Mesothelial cell of epicardium (in vitro differentiated cells): ENCODE data around the gene CCL14. TPM values are rescaled to one million over a fixed set of nuclear protein-coding genes. Genes with fewer than 3 reads are reported as not detected.
"Not testable (repeated sequence)": the region's sequence is repeated elsewhere in the genome, so short reads cannot be mapped to it uniquely, and the experiment has no call there.

Experiments used
- DNase-seq, 2 experiments: peaks; one replicate each; pipeline ENCODE4 v3.0.0; 2021; ENCODE audit warnings: low spot score in 2 of 2; ENCODE audit not compliant: unreplicated experiment in 2 of 2
- H3K27ac Mint-ChIP-seq: 2 replicates; pipeline ENCODE4 v1.8.0; 2021; ENCODE audit warnings: mixed read lengths
- H3K27me3 Mint-ChIP-seq: 2 replicates; pipeline ENCODE4 v1.8.0; 2021; ENCODE audit warnings: low read depth, mixed read lengths
- H3K36me3 Mint-ChIP-seq: 2 replicates; pipeline ENCODE4 v1.8.0; 2021; ENCODE audit warnings: mixed read lengths
- H3K4me1 Mint-ChIP-seq: 2 replicates; pipeline ENCODE4 v1.8.0; 2021; ENCODE audit warnings: mixed read lengths
- H3K4me3 Mint-ChIP-seq: 2 replicates; pipeline ENCODE4 v1.8.0; 2021; ENCODE audit warnings: mild to moderate bottlenecking, moderate library complexity, mixed read lengths
- H3K9me3 Mint-ChIP-seq: 2 replicates; pipeline ENCODE4 v1.8.0; 2021; ENCODE audit warnings: mixed read lengths
- total RNA-seq: library from RNA; stranded (reverse); gene quantifications from 3 replicates; pipeline ENCODE4 v1.2.1, GENCODE V29; 2021
- TF ChIP-seq, protein P1 (sequence below): fragments of 200-600 bp; sonication (generic); IDR thresholded peaks from one replicate; pipeline ENCODE4 v1.5.0; 2021; ENCODE audit warnings: antibody characterized with exemption; ENCODE audit not compliant: unreplicated experiment

The CCL14 gene
- total RNA-seq, 1 donor from 2014 or later, result not detected

GRCh38 chr17:35942588-35943186, 43.8 kb downstream of the CCL14 start:
- TF ChIP-seq, protein P1, sequence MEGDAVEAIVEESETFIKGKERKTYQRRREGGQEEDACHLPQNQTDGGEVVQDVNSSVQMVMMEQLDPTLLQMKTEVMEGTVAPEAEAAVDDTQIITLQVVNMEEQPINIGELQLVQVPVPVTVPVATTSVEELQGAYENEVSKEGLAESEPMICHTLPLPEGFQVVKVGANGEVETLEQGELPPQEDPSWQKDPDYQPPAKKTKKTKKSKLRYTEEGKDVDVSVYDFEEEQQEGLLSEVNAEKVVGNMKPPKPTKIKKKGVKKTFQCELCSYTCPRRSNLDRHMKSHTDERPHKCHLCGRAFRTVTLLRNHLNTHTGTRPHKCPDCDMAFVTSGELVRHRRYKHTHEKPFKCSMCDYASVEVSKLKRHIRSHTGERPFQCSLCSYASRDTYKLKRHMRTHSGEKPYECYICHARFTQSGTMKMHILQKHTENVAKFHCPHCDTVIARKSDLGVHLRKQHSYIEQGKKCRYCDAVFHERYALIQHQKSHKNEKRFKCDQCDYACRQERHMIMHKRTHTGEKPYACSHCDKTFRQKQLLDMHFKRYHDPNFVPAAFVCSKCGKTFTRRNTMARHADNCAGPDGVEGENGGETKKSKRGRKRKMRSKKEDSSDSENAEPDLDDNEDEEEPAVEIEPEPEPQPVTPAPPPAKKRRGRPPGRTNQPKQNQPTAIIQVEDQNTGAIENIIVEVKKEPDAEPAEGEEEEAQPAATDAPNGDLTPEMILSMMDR, result no peak
- Mint-ChIP-seq H3K9me3 (no peaks in the 10 kb centered on the region), H3K27me3 (no peaks in the 10 kb centered on the region), H3K4me3 (peak overlapping the region; percentile 39), H3K27ac (peak overlapping the region; percentile 21), H3K4me1 (peaks cover 17% of the 10 kb centered on the region), H3K36me3 (no peaks in the 10 kb centered on the region)
- peak in 1 of 2 experiments; percentile 55 for DNase-seq

DNA sequence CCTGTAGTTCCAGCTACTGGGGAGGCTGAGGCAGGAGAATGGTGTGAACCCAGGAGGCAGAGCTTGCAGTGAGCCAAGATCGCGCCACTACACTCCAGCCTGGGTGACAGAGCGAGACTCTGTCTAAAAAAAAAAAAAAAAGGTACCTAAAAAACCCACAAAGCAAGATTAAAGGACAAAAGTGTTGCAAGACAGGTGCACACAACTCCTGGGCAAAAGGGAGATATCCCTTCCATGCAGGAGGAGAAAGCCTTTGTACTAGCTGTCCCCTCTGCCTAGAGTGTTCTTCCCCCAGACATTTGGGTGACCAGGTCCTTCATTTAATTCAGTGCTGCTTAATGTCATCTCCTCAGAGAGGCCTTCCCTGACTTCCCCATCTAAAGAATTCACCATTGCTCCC, 48.0 kb downstream of the CCL14 start:
- not testable (repeated sequence) for H3K27ac Mint-ChIP-seq, H3K36me3 Mint-ChIP-seq, DNase-seq, H3K4me3 Mint-ChIP-seq, H3K27me3 Mint-ChIP-seq, H3K9me3 Mint-ChIP-seq
- H3K4me1 Mint-ChIP-seq, result peaks cover 14% of the 10 kb centered on the region

DNA sequence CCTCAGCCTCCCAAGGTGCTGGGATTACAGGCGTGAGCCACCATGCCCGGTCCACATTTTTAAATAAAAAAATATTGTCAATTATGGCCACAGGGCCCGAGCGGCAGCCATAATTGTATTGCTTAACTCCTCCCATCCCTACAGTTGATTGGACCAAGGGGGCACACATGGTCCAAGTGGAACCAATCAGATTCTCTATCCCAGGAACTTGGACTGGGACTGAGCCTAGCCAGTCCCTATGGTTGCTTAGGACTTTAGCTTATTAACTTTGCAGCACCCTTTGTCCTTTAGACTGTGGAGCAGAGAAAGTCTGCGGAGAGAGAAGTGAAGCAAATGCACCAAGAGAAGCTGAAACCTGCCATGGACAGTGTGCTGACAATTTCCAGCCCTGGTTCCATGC, 50.5 kb downstream of the CCL14 start:
- TF ChIP-seq, protein P1, result no peak
- H3K4me3 Mint-ChIP-seq, result no peak overlapping the region
- no peaks in the 10 kb centered on the region for H3K9me3 Mint-ChIP-seq
- no peak overlapping the region for H3K27ac Mint-ChIP-seq
- no peaks in the 10 kb centered on the region for H3K27me3 Mint-ChIP-seq
- no peak for DNase-seq
- H3K4me1 Mint-ChIP-seq, result peaks cover 15% of the 10 kb centered on the region
- no peaks in the 10 kb centered on the region for H3K36me3 Mint-ChIP-seq

GRCh38 chr17:35934760-35935159, 51.8 kb downstream of the CCL14 start:
- H3K9me3 Mint-ChIP-seq, result no peaks in the 10 kb centered on the region
- no peak overlapping the region for H3K27ac Mint-ChIP-seq
- H3K36me3 Mint-ChIP-seq, result no peaks in the 10 kb centered on the region
- DNase-seq, result no peak
- H3K27me3 Mint-ChIP-seq, result no peaks in the 10 kb centered on the region
- peaks cover 26% of the 10 kb centered on the region for H3K4me1 Mint-ChIP-seq
- TF ChIP-seq, protein P1, result no peak
- H3K4me3 Mint-ChIP-seq, result no peak overlapping the region

Other genes with a start within 250 kb of the CCL14 start
- gene GAS2L2, start 233.5 kb downstream of the CCL14 start, total RNA-seq, result 0.09 to 0.20 TPM (median 0.11 TPM) in 3 replicates
- not detected in 3 replicates for gene C17orf50, start 225.8 kb downstream of the CCL14 start, total RNA-seq
- 0.34 to 0.86 TPM in 2 of 3 replicates, not detected in the other for gene MMP28, start 191.1 kb downstream of the CCL14 start, total RNA-seq
- 218 to 235 TPM (median 225 TPM) in 3 replicates for gene TAF15, start 177.2 kb downstream of the CCL14 start, total RNA-seq
- gene HEATR9, start 117.8 kb downstream of the CCL14 start, total RNA-seq, result not detected in 3 replicates
- gene CCL5, start 106.4 kb downstream of the CCL14 start, total RNA-seq, result not detected in 3 replicates
- 2.1 to 3.5 TPM (median 3.4 TPM) in 3 replicates for gene RDM1, start 56.0 kb downstream of the CCL14 start, total RNA-seq
- not detected in 3 replicates for gene LYZL6, start 43.0 kb downstream of the CCL14 start, total RNA-seq
- not detected in 3 replicates for gene CCL16, start 5.2 kb downstream of the CCL14 start, total RNA-seq
- not detected in 3 replicates for gene CCL15, start 14.8 kb upstream of the CCL14 start, total RNA-seq
- gene CCL23, start 31.2 kb upstream of the CCL14 start, total RNA-seq, result not detected in 3 replicates
- gene CCL18, start 77.5 kb upstream of the CCL14 start, total RNA-seq, result not detected in 3 replicates
- not detected in 3 replicates for gene CCL3, start 103.4 kb upstream of the CCL14 start, total RNA-seq
- not detected in 3 replicates for gene CCL4, start 117.1 kb upstream of the CCL14 start, total RNA-seq
- 27.9 to 28.4 TPM (median 28.2 TPM) in 3 replicates for gene TBC1D3B, start 189.9 kb upstream of the CCL14 start, total RNA-seq
- gene CCL3L1, start 210.0 kb upstream of the CCL14 start, total RNA-seq, result not detected in 3 replicates
- not detected in 3 replicates for gene CCL4L2, start 224.3 kb upstream of the CCL14 start, total RNA-seq